ENCODE measurements around the gene KIAA0586.

Gene KIAA0586

GRCh38 chr14:58543253-58543652 is 115.7 kb downstream of the KIAA0586 start:
- Histone ChIP-seq H3F3A (ENCODE audit: low read depth) (no peaks in the 10 kb centered on the region), H2AFZ (ENCODE audit: low read length) (no peak overlapping the region), H3K9ac (ENCODE audit: low read depth, low read length, poor library complexity, severe bottlenecking) (no peak overlapping the region), H3K36me3 (ENCODE audit: insufficient read depth, low read length) (peaks cover 5% of the 10 kb centered on the region; the same call in 1 of the 2 replicates), H4K20me1 (ENCODE audit: insufficient read depth, low read length, poor library complexity, severe bottlenecking) (no peaks in the 10 kb centered on the region), H3K9me3 (ENCODE audit: insufficient read depth, low read depth, low read length) (no peaks in the 10 kb centered on the region), H3K27me3 (ENCODE audit: insufficient read depth, low read length, poor library complexity, severe bottlenecking) (no peaks in the 10 kb centered on the region), H3K9me2 (replicated peaks; ENCODE audit: low read depth, low read length) (no peaks in the 10 kb centered on the region), H3K4me2 (ENCODE audit: low read depth, low read length, poor library complexity, severe bottlenecking) (no peak overlapping the region), H3K79me2 (ENCODE audit: insufficient read depth, low read length) (no peaks in the 10 kb centered on the region), H3K4me3 (ENCODE audit: low read length, poor library complexity, severe bottlenecking) (no peak overlapping the region), H3K4me1 (ENCODE audit: insufficient read depth, low read length, poor library complexity, severe bottlenecking) (no peaks in the 10 kb centered on the region)
- TF ChIP-seq CTCF (conservative IDR thresholded peaks at IDR 0.05; ENCODE audit: low read length) (no peak), EZH2phosphoT487 (IDR thresholded peaks at IDR 0.05; ENCODE audit: borderline replicate concordance) (no peak)

GRCh38 chr14:58547649-58548048 is 120.1 kb downstream of the KIAA0586 start:
- Histone ChIP-seq H3K4me1 (ENCODE audit: insufficient read depth, low read length, poor library complexity, severe bottlenecking) (no peaks in the 10 kb centered on the region), H3F3A (ENCODE audit: low read depth) (no peaks in the 10 kb centered on the region), H2AFZ (ENCODE audit: low read length) (no peak overlapping the region), H3K4me3 (ENCODE audit: low read length, poor library complexity, severe bottlenecking) (no peak overlapping the region), H3K9me2 (replicated peaks; ENCODE audit: low read depth, low read length) (no peaks in the 10 kb centered on the region), H3K36me3 (ENCODE audit: insufficient read depth, low read length) (peaks cover 5% of the 10 kb centered on the region; the same call in 1 of the 2 replicates), H3K9me3 (ENCODE audit: insufficient read depth, low read depth, low read length) (no peaks in the 10 kb centered on the region), H3K4me2 (ENCODE audit: low read depth, low read length, poor library complexity, severe bottlenecking) (no peak overlapping the region), H3K79me2 (ENCODE audit: insufficient read depth, low read length) (no peaks in the 10 kb centered on the region), H3K9ac (ENCODE audit: low read depth, low read length, poor library complexity, severe bottlenecking) (no peak overlapping the region), H3K27me3 (ENCODE audit: insufficient read depth, low read length, poor library complexity, severe bottlenecking) (no peaks in the 10 kb centered on the region), H4K20me1 (ENCODE audit: insufficient read depth, low read length, poor library complexity, severe bottlenecking) (no peaks in the 10 kb centered on the region)
- TF ChIP-seq EZH2phosphoT487 (IDR thresholded peaks at IDR 0.05; ENCODE audit: borderline replicate concordance) (no peak), CTCF (conservative IDR thresholded peaks at IDR 0.05; ENCODE audit: low read length) (no peak)

DNA sequence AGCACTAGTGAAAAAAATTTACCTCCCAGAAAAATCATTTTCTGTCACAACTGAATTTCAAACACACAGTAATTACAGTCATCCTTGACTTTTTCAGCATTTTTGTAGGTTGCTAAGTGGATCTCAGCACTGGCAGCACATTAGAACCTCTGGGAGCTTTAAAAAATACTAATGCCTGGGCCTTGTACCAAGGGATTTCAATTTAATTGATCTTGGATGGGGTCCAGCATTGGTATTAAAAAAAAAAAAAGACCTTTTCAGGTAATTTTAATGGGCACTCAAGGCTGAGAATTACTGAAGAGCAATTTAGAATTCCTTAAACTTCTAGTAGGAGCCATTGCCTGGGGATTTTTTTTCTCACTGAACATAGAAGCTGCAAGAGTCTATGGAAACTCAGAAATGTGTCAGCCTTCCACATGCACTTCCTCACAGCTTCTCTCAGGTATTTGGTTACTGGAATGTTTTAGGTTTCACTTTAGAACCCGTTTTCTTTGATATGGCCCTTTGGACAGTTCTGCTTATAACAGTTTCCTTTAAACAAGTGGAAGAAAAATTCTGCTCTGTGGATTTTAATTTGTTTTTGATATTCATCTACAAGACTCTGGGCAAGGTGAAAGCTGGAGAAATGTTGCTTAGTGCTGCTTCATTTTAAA is 121.7 kb downstream of the KIAA0586 start:
- Histone ChIP-seq H3K4me1 (ENCODE audit: insufficient read depth, low read length, poor library complexity, severe bottlenecking) (no peaks in the 10 kb centered on the region), H3K9me2 (replicated peaks; ENCODE audit: low read depth, low read length) (no peaks in the 10 kb centered on the region), H2AFZ (ENCODE audit: low read length) (no peak overlapping the region), H3K9me3 (ENCODE audit: insufficient read depth, low read depth, low read length) (no peaks in the 10 kb centered on the region), H4K20me1 (ENCODE audit: insufficient read depth, low read length, poor library complexity, severe bottlenecking) (no peaks in the 10 kb centered on the region), H3K36me3 (ENCODE audit: insufficient read depth, low read length) (peaks cover under 1% of the 10 kb centered on the region; the same call in 1 of the 2 replicates), H3K9ac (ENCODE audit: low read depth, low read length, poor library complexity, severe bottlenecking) (no peak overlapping the region), H3K4me2 (ENCODE audit: low read depth, low read length, poor library complexity, severe bottlenecking) (no peak overlapping the region), H3K4me3 (ENCODE audit: low read length, poor library complexity, severe bottlenecking) (no peak overlapping the region), H3K79me2 (ENCODE audit: insufficient read depth, low read length) (no peaks in the 10 kb centered on the region), H3F3A (ENCODE audit: low read depth) (no peaks in the 10 kb centered on the region), H3K27me3 (ENCODE audit: insufficient read depth, low read length, poor library complexity, severe bottlenecking) (no peaks in the 10 kb centered on the region)
- no peak for TF ChIP-seq CTCF (conservative IDR thresholded peaks at IDR 0.05; ENCODE audit: low read length)
- no peak for TF ChIP-seq EZH2phosphoT487 (IDR thresholded peaks at IDR 0.05; ENCODE audit: borderline replicate concordance)

All from Loucy (cell line).